Eye (tissue), 1 donor: ENCODE measurements around the gene TCHP.

Experiments used
- DNase-seq: peaks from one replicate; pipeline ENCODE4 v3.0.0-alpha.2; 2015

The TCHP gene

DNA sequence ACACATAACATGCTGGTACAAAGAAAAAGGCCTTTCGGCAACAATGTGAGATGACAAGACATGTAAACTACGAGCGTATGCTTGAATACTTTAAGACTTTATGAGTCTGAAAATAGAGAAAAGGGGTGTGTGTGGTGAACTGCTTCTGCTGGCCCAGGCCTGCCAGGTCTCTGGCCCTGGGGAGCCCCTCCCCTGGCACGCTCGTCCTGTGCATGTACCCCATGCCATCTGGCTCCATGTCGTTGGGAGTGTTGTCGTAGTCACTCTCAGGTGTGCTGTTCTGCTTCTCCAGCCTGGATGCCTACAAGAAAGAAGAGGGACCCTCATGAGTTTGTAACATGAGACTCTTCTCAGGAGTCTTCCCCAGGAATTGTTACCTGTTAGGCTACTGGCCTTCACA, 38.9 kb downstream of the TCHP start:
- no peak for DNase-seq

DNA sequence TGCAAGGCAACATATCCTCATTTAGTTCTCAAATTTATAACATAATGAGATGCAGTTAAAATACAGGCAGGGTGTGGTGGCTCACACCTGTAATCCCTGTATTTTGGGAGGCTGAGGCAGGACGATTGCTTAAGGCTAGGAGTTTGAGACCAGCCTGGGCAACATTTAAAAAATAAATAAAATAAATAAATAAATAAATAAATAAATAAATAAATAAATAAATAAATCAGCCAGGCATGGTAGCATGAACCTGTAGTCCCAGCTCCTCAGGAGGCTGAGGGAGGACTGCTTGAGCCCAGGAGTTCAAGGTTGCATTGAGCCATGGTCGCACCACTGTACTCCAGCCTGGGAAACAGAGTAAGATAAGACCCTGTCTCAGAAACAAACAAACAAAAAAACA, 39.4 kb downstream of the TCHP start:
- DNase-seq = no peak

DNA sequence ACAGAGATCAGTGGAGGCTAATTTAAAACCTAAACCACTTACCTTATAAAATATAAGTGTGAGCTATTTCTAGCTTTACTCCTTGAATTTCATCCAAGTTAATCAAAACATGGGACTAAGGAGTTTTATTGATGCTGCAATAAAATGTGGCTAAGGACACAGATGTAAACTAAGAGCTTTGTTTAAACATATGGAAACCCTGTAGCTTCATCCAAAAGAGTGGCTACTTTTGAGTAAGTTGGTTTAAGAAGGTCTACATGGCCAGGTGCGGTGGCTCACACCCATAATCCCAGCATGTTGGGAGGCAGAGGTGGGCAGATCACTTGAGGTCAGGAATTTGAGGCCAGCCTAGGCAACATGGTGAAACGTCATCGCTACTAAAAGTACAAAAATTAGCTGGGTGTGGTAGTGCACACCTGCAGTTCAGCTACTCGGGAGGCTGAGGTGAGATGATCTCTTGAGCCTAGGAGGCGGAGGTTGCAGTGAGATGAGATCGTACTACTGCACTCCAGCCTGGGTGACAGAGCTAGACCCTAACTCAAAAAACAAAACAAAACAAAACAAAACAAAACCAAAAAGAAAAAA, 40.4 kb downstream of the TCHP start:
- no peak for DNase-seq

DNA sequence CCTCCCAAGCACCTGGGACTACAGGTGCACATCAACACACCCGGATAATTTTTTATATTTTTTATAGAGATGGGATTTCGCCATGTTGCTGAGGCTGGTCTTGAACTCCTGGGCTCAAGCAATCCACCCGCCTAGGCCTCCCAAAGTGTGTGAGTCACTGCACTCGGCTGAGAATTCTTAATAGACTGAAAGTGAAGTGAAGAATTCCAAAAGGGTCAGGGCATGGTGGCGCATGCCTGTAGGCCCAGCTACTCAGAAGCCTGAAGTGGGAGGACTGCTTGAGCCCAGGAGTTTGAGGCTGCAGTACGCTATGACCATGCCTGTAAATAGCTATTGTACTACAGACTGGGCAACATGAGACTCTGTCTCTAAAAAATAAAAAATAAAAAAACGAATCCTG, 43.7 kb downstream of the TCHP start:
- DNase-seq = no peak

DNA sequence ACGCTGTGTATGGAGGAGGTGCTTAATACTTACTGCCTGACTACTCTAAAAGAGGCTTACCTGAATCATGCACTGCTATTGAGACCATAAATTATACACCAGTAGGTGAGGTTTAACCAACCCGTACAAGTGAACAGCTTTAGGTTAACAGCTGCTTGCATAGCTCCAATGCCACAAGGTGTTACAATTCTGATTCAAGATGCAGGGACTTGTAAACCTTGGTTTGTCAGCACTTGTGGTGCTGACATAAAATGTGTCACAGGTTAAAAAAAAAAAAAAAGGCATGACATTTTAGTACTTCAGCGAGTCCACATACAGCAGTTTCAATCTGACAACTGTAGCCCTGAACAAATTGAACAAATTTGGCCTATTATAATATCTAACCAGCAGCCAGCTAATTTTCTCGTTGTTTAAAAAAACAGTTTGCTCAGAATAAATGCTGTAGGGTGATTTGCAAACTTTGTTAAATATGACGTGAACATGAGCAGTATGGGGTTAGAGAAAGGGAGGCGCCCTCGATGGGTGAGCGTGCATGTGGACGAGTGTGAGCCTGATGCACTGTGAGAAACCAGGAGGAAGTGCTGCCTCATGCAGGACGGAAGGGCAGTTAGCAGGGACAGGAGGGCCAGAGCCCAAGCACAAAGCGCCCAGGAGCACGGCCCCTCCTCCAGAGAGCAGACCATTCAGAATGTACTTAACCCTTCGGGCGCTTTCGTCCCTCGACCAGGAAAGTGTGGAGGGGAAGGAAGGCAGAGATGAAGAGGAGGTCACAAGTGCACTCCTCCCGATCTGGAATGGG, 44.7 kb downstream of the TCHP start:
- DNase-seq = peak; percentile 63

DNA sequence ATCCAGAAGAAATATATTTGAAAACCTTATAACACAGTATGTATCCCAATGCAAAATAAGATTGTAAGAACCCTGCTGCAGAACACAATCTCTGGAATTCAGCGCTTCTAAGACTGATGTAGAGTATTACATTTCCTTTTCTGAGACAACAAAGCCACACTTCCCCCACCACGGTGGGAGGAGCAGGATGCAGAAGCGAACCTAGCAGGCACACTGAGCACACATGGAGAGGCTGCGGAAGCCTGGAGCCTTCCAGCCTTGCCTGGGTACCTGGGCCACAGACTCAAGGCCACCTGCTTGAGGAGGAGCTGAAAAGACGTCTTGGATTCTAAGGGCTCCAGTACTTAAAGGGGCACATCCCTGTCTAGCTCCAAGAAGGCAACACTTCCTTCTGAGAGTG, 46.4 kb downstream of the TCHP start:
- no peak for DNase-seq

DNA sequence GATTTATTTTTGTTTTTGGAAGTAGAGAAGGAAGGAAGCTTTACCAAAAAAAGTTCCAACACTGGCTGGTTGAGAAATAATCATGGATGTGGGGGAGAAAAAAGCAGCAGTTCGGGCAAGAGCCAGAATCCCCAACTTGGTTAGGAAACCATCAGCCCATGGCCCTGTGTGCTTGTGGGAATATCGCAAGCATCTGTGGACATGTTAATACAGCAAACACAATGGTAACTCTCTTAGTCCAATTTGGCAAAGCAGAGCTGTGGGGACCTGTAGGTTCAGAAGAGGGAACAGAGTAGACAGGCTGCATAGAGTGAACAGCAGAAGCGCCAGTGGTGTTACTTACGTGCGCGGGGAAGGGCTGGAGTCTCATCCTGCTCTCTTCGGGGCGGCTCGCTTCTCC, 46.8 kb downstream of the TCHP start:
- DNase-seq = no peak

DNA sequence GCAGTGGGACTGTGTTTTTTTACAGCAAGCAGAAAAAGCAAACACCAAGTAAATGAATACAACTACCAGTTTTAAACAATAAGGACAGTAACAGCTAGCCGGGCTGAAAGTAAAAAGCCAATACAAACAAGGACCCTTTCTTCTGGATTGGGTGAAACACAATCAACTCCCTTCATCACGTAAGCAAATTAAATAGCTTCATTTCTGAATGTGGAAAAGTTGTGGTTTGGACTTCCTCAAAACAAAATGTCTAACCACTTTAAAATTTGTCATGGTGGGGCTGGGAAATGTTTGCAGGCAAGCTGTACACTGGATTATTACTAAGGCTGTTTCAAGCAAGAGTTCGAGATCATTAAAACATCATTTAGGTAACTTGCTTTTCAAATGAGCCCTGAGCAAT, 47.4 kb downstream of the TCHP start:
- DNase-seq = no peak

DNA sequence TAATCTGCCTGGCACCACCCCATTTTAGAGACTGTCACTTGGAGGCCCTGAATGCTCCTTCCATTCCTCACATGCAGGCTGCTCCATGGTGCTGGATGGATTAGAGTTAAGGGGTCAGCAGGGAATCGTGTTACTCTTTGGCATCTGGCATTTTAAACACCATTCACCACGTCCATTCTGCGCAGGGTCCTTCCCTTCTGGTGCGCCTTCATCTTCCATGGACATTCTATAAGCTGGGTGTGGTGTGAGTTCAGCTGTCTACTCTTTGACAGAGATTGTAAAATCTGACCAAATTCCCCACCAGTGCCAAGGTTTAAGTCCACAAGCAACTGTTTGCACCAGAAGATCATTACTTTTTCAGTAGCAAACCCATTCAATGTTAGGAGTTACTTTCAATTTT, 48.3 kb downstream of the TCHP start:
- no peak for DNase-seq

DNA sequence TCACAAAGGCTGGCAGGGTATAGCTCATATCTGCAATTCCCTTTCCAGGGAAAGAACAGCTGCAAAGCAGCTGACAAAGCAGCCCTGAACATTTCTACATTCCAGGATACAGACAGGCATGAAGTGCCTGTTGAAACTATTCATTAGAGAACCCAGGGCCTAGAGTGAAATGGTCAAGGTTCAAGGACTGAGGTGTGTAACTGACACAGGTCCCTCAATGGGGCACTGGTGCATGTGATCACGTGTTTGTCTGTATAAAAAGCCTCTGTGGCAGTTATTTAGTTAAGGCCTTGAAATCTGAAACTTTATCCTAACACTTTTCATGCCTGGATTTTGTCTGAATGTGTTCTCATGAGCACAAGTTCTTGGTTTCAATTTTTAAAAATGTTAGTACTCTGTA, 49.0 kb downstream of the TCHP start:
- peak; percentile 62 for DNase-seq

DNA sequence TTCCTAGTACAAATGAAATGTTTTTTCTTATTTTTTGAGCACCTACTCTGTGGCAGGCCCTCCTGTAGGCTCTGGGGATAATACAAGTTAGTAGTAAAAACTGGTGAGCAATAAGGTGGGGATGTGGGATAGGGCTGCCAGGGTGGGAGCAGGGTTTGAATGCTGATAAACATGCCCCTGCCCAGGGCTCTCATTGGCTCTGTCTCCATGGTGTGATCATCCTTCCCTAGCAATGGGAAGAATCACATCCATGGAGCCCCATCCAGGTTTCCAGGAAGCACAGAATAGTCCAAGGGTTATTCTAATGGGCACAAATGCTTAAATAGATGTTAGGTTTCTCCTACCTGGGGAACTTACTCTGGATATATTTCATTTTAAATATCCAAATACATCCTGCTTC, 50.6 kb downstream of the TCHP start:
- DNase-seq = no peak

DNA sequence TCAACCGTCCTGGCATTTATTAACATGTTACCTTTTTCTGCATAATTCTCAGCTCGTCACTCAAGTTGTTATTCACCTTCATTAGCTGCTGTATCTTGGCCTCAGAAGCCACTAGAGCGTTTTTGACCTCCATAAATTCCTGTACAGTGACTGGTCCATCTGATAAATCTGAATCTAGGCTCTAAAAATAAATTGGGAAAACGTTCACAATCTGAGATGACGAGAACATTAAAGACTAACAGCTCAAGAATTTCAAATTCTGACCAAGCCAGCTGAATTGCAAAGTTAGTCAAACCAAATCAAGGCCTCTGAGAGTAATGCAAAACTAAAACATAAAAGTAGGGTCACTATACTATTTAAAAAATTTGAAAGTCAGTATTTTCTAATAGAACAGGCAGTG, 51.1 kb downstream of the TCHP start:
- no peak for DNase-seq

DNA sequence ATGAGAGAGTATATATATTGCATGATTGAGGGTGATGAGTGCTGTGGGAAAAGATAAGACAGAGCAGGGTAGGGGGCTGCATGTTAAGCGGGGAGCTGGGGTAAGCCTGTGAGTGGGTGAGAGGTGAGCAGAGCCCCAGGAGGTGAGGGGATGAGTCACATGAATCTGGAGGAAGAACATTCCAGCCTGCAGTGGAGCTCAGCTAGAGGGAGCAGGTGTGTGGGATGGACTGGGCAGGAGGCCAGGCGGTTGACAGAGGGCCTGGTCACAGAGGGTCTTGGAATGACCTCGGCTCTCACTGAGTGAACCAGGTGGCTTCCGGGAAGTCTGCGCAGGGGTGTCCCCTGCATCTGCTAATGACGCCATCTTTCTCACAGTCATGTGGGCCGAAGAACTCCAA, 51.7 kb downstream of the TCHP start:
- DNase-seq = no peak

DNA sequence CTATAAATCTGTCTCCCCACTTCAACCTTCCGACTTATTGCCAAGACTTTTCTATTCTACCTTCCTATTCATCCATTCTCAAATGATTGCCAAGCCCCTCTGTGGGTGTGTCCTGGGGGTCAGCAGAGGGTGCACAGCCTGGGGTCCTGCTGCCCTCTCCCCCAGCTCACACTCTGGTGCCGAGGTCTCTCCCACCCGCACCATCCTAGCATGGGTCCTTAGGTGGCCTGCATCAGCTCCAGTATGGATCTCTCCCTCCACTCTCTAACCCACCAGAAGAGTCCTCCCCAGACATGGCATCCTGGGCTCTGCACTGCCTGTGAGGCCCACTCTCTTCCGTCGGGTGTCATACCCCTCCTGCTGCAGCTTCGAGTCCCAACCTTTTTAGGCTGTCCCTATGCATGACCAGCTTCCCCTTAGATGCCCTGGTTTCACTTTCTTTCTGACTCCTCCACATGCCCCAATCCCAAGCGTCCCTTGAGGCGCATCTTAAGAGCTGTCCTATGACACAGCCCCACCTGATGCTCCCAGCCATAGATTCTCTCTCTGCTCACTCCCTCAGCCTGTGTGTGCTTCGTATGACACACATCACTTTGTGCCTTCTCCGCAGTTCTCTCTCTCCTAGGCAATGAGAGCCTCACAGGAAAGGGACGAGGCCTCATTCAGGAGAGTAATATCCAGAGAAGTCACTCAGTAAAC, 52.2 kb downstream of the TCHP start:
- DNase-seq = no peak

DNA sequence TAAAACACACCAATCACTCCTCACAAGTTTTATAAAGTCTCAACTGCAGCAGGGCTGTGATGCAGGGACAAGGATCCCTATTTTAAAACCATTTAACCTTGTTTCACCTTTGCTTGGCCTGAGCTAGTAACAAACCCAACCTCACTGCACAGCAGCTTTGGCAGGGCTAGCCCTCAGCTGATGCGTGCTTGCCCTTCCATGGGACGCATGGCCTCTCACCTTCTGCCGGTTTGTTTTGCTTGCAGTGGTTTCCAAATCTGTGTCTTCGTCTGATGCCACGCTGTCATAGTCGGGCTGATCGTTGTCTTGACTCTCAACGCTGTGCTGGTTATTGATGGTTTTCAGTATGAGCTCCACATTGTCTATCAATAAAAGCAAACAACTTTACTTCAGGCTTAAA, 52.8 kb downstream of the TCHP start:
- no peak for DNase-seq

DNA sequence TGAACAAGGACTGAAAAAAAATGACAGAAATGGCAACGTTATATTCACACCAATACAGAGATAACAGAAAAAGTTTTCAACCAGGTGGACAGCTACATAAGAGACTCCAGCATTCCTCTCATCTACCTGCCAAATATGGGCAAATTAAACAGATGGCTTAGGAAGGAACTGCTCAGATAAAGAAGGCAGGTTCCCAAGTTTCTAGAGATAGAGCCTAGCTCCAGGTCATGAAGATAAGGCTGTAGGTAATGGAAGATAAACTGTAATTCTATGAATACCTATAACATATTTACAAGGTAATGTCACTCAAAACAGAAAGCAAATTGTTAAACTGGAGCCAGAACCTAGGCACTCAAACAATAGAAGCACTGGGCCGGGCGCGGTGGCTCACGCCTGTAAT, 53.6 kb downstream of the TCHP start:
- no peak for DNase-seq

DNA sequence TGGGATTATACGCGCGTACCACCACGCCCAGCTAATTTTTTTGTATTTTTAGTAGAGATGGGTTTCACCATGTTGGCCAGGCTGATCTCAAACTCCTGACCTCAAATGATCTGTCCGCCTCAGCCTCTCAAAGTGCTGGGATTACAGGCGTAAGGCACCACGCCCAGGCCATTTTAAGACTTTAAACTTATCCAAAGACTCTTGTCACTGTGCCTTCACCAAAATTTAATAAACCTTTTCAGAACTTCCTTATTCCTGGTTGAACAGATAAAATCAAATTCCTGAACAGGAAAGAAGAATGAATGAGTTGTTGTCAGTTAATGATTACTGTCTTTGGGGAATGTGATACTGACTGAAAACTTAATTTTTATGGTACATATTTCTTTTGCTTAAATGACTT, 58.3 kb downstream of the TCHP start:
- DNase-seq = no peak

DNA sequence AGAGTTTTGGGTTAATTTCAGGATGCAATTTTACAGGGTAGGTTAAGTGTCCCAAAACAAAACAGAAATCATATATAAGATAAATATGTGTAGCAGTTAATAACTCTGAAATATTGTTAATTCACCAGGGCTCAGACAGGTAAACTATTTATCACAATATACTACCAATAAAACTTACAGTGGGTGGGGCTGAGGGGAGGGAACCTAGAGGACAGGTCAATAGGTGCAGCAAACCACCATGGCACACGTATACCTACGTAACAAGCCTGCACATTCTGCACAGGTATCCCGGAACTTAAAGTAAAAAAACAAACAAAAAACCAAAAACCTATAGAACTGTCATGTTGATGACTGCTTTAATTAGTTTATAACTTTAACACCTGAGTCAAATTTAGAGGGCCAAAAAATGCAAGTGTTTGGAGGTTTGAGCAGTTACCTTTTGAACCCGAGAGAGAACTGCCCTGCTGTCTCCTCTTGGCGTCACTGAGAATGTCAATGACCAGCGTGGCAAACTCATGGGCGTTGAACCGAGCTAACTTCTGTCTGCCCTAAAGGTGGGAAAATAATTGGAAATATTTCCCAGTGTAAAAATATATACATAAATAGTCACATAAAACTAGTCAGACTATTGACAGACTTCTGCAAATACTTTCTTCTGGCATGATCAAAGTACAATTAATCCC, 59.5 kb downstream of the TCHP start:
- no peak for DNase-seq

DNA sequence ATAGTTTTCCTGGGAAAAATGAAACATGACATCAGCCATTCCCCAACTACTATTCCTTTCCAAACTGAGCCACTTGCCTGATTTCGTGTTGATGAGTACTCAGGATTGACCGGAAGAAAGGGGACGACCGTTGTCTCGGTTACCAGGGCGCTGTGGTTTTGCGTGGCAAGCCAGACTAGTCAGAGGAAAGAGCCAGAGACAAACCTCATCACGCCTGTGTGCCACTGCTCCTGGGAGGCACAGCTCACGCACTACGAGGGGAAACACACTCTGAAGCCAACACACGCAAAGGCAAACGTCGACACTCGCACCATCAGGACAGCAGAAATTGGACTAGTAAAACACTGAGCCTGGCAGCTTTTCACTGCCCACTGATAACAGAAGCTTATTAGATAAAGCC, 61.1 kb downstream of the TCHP start:
- DNase-seq = no peak

DNA sequence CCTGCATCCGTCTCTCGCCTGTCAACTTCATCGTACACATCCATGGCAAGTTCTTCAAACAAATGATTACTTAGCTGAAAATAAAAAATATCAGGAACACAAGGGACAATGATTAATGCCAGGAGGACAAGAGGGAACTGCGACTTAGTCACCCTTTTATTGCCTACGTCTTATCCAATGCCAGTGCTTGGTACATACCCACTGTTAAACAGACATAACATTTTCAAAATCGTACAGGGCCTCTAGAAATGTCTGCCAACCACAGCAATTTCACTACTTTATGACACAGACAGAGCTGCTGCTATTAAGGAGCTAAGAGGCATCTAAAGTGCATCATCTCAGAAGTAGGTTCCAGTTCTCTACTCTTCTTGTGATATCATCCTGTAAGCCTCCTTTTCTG, 61.5 kb downstream of the TCHP start:
- DNase-seq = no peak

DNA sequence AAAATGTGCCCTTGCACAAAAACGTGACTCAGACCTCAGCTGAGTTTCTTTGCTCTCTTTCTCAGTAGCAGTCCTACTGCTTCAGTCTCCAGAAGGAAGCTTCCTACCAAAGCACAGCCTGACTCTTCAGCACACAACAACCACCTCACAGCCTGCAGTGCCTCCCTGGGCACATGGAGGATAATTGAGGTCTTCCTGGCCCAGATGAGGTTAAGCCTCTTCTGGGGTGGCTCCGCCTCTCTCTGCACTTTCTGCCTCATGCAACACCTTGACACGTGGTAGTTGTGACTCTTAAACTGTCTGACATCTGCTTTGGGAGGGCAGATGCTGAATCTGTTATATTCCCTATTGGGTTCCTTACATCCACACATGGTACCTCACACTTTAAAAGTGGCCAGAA, 62.3 kb downstream of the TCHP start:
- DNase-seq = no peak

DNA sequence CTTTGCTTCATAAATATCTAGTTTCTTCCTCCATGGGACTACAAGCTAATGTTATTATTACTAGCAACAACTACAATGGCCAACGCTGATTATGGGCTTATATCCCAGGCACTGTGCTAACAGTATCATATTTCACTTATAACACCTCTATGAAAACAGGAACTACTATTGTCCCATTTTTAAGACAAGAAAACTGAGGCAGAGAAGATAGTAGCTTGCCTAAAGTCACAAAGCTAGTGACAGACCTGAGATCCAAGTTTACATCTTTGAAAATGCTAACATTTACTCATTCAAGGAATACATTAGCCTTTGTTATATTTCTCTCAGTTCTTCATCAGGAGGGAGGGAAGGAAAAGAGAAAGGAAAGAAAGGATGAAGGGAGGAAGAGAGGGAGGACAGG, 63.3 kb downstream of the TCHP start:
- no peak for DNase-seq

DNA sequence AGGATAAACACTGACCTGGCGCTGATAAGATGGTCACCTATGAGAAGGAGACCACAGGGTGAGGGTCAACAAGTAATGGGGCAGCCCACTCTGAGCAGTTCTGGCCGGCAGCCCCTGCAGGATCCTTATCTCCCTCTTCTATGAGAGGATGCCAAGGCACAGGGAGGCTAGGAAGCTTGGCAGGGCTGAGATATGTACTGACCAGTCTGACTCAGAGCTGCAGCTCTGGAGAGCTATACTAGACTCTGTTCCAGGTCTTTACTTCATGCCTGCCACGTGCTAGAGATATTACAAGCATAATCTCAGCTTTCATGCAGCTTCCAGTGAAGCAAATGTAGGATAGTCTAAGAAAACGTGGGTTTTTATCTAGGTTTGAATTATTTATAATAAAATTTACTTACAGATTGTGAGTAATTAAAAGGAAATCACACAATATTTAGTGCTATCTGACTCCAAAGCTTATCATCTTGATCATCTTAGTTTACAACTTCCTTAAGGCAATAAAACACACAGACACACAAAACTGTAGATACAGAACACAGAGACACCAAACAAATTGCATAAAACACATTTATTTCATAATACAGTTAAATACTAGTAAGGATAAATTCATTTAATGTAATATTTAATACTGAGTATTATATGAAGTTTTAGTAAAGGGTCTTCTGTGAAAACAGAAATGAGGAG, 63.8 kb downstream of the TCHP start:
- no peak for DNase-seq
